RKO (cell line): Measurements from ENCODE around the gene GTPBP6.
"Not testable (repeated sequence)": the region's sequence is repeated elsewhere in the genome, so short reads cannot be mapped to it uniquely, and the experiment has no call there.

ENCODE experiments used
- DNase-seq: peaks from one replicate; pipeline ENCODE4 v3.0.0-alpha.2; 2016; ENCODE audit warnings: low spot score

GTPBP6 gene

DNA sequence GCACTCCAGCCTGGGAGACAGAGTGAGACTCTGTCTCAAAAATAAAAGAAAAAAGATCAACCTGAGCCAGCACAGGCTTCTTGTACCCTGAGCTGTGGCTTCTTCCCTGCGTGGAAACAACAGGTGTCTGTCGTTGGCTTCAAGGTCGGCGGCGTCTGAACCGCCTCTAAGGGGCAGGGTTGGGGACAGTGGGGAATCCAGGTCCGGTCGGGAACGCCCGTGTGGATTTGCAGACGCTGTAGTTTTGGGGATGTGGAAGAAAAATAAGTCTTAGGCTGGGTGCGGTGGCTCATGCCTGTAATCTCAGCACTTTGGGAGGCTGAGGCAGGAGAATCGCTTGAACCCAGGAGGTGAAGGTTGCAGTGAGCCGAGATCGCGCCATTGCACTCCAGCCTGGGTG lies 54.6 kb downstream of the GTPBP6 start:
- not testable (repeated sequence) for DNase-seq

DNA sequence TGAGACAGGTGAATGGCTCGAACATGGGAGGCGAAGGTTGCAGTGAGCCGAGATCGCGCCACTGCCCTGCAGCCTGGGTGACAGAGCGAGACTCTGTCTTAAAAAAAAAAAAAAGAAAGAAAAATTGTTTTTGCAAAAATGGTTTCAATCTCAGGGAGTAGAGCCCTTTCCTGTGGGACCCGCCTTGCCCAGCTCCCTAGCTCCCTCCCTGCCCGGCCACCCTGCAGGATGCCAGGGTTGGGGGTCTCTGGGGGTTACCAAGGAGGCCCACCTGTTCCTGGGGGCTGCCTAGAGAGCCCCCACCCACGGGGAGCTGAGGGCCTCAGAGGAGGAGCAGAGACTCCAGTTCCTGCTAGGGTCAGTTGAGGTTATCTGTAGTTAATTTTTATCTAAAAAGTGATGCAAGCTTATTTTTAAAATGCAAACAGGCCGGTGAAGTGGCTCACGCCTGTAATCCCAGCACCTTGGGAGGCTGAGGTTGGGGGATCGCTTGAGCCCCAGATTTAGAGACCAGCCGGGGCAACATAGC lies 56.2 kb downstream of the GTPBP6 start:
- DNase-seq = no peak

DNA sequence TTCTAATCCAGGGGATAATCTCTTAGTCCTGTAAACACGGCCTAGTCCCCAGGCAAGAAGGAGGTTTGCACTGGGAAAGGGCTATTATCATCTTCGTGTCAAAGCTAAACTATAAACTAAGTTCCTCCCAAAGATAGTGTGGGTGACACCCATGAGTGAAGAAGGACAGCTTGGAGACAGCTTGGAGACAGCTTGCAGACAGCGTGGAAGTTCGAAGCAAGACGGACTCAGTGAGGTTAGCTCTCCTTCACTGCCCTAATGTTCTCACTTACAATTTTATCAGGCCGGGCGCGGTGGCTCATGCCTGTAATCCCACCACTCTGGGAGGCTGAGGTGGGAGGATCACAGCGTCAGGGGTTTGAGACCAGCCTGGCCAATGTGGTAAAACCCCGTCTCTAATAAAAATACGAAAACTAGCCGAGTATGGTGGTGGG lies 56.7 kb downstream of the GTPBP6 start:
- DNase-seq = no peak

DNA sequence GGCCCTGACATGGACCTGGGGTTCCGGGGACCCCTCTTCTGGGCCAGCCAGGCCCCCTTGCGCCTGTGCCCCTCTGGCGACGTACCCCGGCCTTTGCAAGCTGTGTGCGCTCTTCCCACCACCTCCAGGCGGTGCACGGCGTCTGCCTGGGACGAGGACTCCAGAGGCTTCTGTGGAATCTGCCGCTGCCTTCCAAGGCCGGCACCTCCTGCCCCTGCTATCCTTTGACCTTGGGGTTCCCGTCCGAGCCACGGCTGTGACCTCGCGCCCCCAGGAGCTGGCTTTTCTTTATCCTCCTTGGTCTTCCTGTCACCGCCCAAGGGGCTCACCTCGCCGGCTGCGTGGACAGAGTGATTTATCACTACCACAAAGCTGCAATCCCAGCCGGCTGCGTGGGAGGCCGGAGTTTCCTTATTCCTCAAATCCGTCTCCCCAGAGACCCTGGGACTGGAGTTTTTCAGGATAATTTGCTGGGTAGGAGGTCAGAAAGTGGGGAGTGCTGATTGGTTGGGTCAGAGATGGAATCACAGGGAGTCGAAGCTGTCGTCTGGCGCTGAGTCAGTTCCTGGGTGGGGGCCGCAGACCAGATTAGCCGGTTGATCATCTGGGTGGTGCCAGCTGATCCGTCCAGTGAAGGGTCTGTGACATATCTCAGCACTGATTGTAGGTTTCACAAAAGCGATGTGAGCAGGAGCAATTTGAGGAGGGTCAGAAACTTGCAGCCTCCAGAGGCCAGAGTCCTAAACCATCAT lies 57.3 kb downstream of the GTPBP6 start:
- peak; percentile 23 for DNase-seq

DNA sequence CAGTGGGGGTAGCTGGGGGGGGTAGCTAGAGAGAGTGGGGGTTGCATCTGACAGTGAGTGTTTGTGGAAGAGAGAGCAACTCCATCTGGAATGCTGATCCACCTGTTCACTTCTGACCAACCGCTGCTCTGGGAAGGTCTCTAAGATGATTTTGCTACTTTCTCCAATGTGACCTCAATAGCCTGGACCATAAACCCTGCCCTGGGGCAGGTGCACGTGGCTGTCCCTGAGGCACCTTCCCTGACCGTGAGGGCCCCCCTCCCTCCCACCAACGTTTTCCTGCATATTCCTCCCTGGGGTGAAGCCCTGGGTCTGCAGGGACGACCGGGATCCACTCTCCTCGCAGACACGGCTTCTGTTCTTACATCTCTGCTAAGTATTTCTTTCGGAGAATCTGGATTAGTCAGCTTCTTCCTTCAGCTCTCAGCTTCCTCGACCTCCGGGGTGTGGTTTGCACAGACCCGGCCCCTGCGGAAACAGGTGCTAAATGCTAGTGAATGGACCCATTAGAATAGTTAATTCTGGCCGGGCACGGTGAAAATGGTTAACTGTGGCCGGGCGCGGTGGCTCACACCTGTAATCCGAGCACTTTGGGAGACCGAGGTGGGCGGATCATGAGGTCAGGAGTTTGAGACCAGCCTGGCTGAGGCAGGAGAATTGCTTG lies 58.8 kb downstream of the GTPBP6 start:
- DNase-seq = no peak

DNA sequence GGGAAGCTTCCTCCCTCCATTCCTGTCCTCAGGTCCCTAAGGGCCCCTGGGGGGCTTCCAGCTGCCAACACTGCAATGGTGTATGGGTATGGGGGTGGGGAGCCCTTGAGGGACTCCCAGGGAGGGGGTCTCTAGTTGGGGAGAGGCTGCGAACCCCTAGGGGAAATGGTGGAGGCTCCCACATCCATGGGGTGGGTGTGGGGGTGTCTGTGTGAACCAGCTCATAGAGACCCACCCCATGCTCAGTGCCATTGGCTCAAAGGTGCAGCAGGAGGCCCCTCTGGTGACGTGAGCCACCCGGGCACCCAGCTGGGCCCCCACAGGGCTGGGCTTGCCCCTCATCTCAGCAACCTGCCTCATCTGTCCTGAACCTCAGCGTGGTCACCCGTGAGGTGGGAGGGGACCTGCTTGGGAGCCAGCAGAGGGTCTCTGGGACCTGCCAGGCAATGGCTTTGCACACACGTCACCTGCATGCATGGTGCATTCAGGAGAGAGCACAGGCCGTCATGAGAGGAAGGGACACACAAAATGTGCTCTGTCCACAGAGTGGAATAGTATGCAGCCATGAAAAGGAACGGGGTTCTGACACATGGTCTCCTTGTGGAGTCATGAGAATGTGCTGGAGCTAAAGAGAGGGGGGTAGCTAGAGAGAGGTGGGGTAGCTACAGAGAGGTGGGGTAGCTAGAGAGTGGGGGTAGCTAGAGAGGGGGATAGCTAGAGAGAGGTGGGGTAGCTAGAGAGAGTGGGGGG lies 60.1 kb downstream of the GTPBP6 start:
- no peak for DNase-seq

DNA sequence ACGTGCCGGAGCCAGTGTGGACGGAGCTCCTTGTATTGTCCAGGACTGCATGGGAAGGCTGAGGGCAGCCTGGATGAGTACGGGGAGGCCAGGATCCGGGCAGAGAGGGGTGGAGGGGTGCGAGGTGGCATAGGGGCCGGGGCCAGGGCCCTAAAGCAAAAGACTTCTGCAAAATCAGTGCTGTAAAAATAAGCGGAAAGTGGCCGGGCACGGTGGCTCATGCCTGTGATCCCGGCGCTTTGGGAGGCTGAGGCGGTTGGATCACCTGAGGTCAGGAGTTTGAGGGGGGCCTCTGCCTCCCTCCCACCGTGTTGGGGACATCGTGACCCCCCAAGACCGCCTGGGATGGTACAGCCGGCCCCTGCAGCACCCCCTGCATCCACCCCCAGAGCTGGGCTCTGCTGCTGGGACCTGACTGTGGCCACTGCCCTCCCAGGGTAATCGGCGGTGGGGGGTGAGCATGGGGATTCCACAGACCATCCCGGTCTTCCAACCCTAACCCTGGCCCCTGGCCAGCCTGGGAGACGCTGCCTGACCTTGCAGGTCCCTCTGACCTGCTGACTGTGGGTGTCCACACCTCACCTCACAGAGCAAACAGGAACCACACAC lies 60.8 kb downstream of the GTPBP6 start:
- DNase-seq = no peak

DNA sequence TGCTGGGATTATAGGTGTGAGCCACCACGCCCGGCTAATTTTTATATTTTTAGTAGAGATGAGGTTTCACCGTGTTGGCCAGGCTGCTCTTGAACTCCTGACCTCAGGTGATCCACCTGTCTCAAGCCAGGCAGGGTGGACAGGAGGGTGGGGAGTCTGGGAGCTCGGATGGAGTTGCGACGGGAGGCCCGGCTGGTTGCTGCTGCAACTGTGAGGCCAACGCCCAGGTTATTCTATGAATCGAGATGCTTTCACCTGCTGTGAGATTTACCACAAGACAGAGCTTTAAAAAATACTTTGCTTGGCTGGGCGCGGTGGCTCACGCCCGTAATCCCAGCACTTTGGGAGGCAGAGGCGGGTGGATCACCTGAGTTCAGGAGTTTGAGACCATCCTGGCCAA lies 61.5 kb downstream of the GTPBP6 start:
- not testable (repeated sequence) for DNase-seq

DNA sequence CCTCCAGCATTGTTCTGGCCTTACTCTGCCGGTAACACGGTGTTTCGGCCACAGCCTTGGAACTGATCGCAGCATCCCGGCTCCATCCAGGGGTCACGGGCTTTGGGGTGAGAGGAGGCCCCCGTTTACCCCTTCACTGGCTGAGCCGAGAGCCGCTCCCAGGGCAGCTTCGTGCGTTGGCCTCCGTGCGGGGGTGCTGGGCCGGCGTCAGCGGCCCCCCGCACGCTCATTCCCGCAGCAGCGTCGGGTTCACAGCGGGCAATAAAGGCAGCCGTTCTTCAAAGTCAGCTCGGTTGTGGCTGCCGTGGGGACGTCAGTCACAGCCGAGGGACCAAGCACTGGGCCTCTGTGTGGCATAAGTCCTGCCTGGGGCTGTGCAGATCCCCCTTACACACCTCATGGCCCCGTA lies 62.7 kb downstream of the GTPBP6 start:
- no peak for DNase-seq
